GM23248 (cell line): ENCODE data around the gene RGCC.

Experiments used
- EZH2 ChIP-seq: fragments of 200-600 bp; sonication (generic); IDR thresholded peaks from 2 replicates; pipeline ENCODE4 v1.6.1; 2018; ENCODE audit warnings: antibody characterized with exemption, mild to moderate bottlenecking; ENCODE audit not compliant: insufficient read depth, poor library complexity, severe bottlenecking
- EZH2phosphoT487 ChIP-seq: fragments of 200-600 bp; sonication (generic); IDR thresholded peaks from 2 replicates; pipeline ENCODE4 v1.6.1; 2018; ENCODE audit warnings: antibody characterized with exemption, moderate library complexity, mild to moderate bottlenecking, low read depth; ENCODE audit not compliant: insufficient read depth

- no peak for TF ChIP-seq EZH2phosphoT487
- no peak for TF ChIP-seq EZH2
Measured at GRCh38 chr13:41491436-41491835, 34.1 kb downstream of the RGCC start.
